Measurements from ENCODE around the gene HASPIN. TPM values are rescaled to one million over a fixed set of nuclear protein-coding genes. Genes with fewer than 3 reads are reported as not detected.
A peak's percentile ranks its signal among the peaks of the same experiment; 100 is the strongest.

The HASPIN gene
- total and polyA plus RNA-seq, 2 experiments from 2014 or later = 6.1 to 35.1 TPM

DNA sequence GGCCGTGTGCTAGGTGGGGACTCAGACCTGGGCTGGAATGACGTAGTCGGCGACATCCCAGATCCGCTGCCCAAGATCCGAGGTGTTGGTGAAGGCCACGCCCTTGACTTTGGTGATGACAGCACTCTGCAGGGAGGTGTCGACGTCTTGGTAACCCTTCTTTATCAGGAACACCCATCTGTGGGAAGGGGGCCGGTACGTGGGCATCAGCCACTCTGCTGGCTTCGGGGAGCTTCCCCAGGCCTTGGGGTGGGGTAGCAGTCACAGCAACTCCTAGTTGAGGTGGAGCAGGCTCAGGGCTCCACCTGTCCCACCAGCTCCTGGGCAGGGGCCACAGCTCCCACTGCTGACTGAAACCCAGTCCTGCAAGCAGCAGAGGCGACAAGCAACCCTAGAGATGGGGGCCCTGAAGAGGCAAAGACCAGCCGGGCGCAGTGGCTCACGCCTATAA lies 32.1 kb upstream of the HASPIN start:
- Histone ChIP-seq H3K9me2 (ENCODE audit: insufficient read depth) (no peaks in the 10 kb centered on the region), H3K79me2 (replicated peaks; ENCODE audit: insufficient read depth) (no peaks in the 10 kb centered on the region), H3K4me3 (no peak overlapping the region), H3K36me3 (ENCODE audit: insufficient read depth) (no peaks in the 10 kb centered on the region), H3K27ac (ENCODE audit: low read depth) (no peak overlapping the region), H4K20me1 (replicated peaks; ENCODE audit: insufficient read depth) (no peaks in the 10 kb centered on the region), H3K27me3 (ENCODE audit: insufficient read depth) (peaks cover 22% of the 10 kb centered on the region), H2AFZ (no peak overlapping the region), H3K4me1 (ENCODE audit: insufficient read depth) (peaks cover 16% of the 10 kb centered on the region; the same call in 1 of the 2 replicates), H3K4me2 (no peak overlapping the region), H3F3A (replicated peaks; ENCODE audit: low read depth) (peaks cover 9% of the 10 kb centered on the region)
- peaks cover 17% of the 10 kb centered on the region for H3K4me1 Mint-ChIP-seq
- peak; percentile 66 for DNase-seq (ENCODE audit: low spot score)
- H3K27me3 Mint-ChIP-seq (ENCODE audit: insufficient read depth, low read depth, poor library complexity) = peaks cover 18% of the 10 kb centered on the region
- ATAC-seq = peak; percentile 30
- no peak overlapping the region for H3K4me3 Mint-ChIP-seq
- TF ChIP-seq, protein P1, sequence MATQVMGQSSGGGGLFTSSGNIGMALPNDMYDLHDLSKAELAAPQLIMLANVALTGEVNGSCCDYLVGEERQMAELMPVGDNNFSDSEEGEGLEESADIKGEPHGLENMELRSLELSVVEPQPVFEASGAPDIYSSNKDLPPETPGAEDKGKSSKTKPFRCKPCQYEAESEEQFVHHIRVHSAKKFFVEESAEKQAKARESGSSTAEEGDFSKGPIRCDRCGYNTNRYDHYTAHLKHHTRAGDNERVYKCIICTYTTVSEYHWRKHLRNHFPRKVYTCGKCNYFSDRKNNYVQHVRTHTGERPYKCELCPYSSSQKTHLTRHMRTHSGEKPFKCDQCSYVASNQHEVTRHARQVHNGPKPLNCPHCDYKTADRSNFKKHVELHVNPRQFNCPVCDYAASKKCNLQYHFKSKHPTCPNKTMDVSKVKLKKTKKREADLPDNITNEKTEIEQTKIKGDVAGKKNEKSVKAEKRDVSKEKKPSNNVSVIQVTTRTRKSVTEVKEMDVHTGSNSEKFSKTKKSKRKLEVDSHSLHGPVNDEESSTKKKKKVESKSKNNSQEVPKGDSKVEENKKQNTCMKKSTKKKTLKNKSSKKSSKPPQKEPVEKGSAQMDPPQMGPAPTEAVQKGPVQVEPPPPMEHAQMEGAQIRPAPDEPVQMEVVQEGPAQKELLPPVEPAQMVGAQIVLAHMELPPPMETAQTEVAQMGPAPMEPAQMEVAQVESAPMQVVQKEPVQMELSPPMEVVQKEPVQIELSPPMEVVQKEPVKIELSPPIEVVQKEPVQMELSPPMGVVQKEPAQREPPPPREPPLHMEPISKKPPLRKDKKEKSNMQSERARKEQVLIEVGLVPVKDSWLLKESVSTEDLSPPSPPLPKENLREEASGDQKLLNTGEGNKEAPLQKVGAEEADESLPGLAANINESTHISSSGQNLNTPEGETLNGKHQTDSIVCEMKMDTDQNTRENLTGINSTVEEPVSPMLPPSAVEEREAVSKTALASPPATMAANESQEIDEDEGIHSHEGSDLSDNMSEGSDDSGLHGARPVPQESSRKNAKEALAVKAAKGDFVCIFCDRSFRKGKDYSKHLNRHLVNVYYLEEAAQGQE (IDR thresholded peaks at IDR 0.05; ENCODE audit: unreplicated experiment) = no peak
- TF ChIP-seq, protein P2, sequence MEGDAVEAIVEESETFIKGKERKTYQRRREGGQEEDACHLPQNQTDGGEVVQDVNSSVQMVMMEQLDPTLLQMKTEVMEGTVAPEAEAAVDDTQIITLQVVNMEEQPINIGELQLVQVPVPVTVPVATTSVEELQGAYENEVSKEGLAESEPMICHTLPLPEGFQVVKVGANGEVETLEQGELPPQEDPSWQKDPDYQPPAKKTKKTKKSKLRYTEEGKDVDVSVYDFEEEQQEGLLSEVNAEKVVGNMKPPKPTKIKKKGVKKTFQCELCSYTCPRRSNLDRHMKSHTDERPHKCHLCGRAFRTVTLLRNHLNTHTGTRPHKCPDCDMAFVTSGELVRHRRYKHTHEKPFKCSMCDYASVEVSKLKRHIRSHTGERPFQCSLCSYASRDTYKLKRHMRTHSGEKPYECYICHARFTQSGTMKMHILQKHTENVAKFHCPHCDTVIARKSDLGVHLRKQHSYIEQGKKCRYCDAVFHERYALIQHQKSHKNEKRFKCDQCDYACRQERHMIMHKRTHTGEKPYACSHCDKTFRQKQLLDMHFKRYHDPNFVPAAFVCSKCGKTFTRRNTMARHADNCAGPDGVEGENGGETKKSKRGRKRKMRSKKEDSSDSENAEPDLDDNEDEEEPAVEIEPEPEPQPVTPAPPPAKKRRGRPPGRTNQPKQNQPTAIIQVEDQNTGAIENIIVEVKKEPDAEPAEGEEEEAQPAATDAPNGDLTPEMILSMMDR (conservative IDR thresholded peaks at IDR 0.05; ENCODE audit: low read depth in 2 of 2) = peak; percentile 25 to 72; a peak in 3 of 4 replicates
- H3K36me3 Mint-ChIP-seq (ENCODE audit: low read depth) = no peaks in the 10 kb centered on the region
- H3K9me3 Mint-ChIP-seq = no peaks in the 10 kb centered on the region
- no peak overlapping the region for H3K27ac Mint-ChIP-seq

GRCh38 chr17:3692346-3692745 lies 31.4 kb upstream of the HASPIN start:
- Mint-ChIP-seq H3K4me3 (no peak overlapping the region), H3K4me1 (peaks cover 17% of the 10 kb centered on the region), H3K9me3 (no peaks in the 10 kb centered on the region), H3K36me3 (ENCODE audit: low read depth) (no peaks in the 10 kb centered on the region), H3K27me3 (ENCODE audit: insufficient read depth, low read depth, poor library complexity) (peaks cover 21% of the 10 kb centered on the region), H3K27ac (no peak overlapping the region)
- TF ChIP-seq, protein P2 (conservative IDR thresholded peaks at IDR 0.05; ENCODE audit: low read depth in 2 of 2) = peak; percentile 53 to 76
- no peak for TF ChIP-seq CREB1 (CRISPR knock-in tag; IDR thresholded peaks at IDR 0.05; ENCODE audit: low read depth)
- TF ChIP-seq EZH2phosphoT487 (IDR thresholded peaks at IDR 0.05; ENCODE audit: unreplicated experiment) = no peak
- TF ChIP-seq, protein P3, sequence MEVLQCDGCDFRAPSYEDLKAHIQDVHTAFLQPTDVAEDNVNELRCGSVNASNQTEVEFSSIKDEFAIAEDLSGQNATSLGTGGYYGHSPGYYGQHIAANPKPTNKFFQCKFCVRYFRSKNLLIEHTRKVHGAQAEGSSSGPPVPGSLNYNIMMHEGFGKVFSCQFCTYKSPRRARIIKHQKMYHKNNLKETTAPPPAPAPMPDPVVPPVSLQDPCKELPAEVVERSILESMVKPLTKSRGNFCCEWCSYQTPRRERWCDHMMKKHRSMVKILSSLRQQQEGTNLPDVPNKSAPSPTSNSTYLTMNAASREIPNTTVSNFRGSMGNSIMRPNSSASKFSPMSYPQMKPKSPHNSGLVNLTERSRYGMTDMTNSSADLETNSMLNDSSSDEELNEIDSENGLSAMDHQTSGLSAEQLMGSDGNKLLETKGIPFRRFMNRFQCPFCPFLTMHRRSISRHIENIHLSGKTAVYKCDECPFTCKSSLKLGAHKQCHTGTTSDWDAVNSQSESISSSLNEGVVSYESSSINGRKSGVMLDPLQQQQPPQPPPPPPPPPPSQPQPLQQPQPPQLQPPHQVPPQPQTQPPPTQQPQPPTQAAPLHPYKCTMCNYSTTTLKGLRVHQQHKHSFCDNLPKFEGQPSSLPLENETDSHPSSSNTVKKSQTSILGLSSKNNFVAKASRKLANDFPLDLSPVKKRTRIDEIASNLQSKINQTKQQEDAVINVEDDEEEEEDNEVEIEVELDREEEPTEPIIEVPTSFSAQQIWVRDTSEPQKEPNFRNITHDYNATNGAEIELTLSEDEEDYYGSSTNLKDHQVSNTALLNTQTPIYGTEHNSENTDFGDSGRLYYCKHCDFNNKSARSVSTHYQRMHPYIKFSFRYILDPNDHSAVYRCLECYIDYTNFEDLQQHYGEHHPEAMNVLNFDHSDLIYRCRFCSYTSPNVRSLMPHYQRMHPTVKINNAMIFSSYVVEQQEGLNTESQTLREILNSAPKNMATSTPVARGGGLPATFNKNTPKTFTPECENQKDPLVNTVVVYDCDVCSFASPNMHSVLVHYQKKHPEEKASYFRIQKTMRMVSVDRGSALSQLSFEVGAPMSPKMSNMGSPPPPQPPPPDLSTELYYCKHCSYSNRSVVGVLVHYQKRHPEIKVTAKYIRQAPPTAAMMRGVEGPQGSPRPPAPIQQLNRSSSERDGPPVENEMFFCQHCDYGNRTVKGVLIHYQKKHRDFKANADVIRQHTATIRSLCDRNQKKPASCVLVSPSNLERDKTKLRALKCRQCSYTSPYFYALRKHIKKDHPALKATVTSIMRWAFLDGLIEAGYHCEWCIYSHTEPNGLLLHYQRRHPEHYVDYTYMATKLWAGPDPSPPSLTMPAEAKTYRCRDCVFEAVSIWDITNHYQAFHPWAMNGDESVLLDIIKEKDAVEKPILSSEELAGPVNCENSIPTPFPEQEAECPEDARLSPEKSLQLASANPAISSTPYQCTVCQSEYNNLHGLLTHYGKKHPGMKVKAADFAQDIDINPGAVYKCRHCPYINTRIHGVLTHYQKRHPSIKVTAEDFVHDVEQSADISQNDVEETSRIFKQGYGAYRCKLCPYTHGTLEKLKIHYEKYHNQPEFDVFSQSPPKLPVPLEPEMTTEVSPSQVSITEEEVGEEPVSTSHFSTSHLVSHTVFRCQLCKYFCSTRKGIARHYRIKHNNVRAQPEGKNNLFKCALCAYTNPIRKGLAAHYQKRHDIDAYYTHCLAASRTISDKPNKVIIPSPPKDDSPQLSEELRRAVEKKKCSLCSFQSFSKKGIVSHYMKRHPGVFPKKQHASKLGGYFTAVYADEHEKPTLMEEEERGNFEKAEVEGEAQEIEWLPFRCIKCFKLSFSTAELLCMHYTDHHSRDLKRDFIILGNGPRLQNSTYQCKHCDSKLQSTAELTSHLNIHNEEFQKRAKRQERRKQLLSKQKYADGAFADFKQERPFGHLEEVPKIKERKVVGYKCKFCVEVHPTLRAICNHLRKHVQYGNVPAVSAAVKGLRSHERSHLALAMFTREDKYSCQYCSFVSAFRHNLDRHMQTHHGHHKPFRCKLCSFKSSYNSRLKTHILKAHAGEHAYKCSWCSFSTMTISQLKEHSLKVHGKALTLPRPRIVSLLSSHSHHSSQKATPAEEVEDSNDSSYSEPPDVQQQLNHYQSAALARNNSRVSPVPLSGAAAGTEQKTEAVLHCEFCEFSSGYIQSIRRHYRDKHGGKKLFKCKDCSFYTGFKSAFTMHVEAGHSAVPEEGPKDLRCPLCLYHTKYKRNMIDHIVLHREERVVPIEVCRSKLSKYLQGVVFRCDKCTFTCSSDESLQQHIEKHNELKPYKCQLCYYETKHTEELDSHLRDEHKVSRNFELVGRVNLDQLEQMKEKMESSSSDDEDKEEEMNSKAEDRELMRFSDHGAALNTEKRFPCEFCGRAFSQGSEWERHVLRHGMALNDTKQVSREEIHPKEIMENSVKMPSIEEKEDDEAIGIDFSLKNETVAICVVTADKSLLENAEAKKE (CRISPR knock-in tag; IDR thresholded peaks at IDR 0.05) = no peak
- TF ChIP-seq ZNF114 (CRISPR knock-in tag; IDR thresholded peaks at IDR 0.05) = no peak
- ATAC-seq (no peak), DNase-seq (ENCODE audit: low spot score) (peak; percentile 65)
- Histone ChIP-seq H3K4me1 (ENCODE audit: insufficient read depth) (peaks cover 16% of the 10 kb centered on the region; the same call in 1 of the 2 replicates), H3F3A (replicated peaks; ENCODE audit: low read depth) (peaks cover 12% of the 10 kb centered on the region), H3K36me3 (ENCODE audit: insufficient read depth) (no peaks in the 10 kb centered on the region), H3K4me2 (no peak overlapping the region), H2AFZ (no peak overlapping the region), H3K27ac (ENCODE audit: low read depth) (no peak overlapping the region), H3K79me2 (replicated peaks; ENCODE audit: insufficient read depth) (no peaks in the 10 kb centered on the region), H4K20me1 (replicated peaks; ENCODE audit: insufficient read depth) (no peaks in the 10 kb centered on the region), H3K27me3 (ENCODE audit: insufficient read depth) (peaks cover 25% of the 10 kb centered on the region), H3K4me3 (no peak overlapping the region), H3K9me2 (ENCODE audit: insufficient read depth) (no peaks in the 10 kb centered on the region)

All from GM23338 (cell line).